Ureter (tissue), 1 donor: ENCODE results near the gene MPP2. TPM values are rescaled to one million over a fixed set of nuclear protein-coding genes. Genes with fewer than 3 reads are reported as not detected.
"Not testable (repeated sequence)": the region's sequence is repeated elsewhere in the genome, so short reads cannot be mapped to it uniquely, and the experiment has no call there.

ENCODE experiments used
- DNase-seq: peaks from one replicate; pipeline ENCODE4 v3.0.0-alpha.2; 2020; ENCODE audit warnings: low spot score
- total RNA-seq: library from RNA; stranded (reverse); gene quantifications from one replicate; pipeline ENCODE4 v1.2.4, GENCODE V29; 2023
- donor health status: DM: yes; HTN: yes; CAD: no.

The MPP2 gene
- total RNA-seq, 1 donor from 2014 or later = 9.8 TPM

- no peak for DNase-seq
Observed at GRCh38 chr17:43846963-43847371, 60.4 kb downstream of the MPP2 start, which contains the start of gene CD300LG. CD300LG (plus strand) TSS chr17:43847176; CDS start chr17:43847217, 41 bp downstream.

DNA sequence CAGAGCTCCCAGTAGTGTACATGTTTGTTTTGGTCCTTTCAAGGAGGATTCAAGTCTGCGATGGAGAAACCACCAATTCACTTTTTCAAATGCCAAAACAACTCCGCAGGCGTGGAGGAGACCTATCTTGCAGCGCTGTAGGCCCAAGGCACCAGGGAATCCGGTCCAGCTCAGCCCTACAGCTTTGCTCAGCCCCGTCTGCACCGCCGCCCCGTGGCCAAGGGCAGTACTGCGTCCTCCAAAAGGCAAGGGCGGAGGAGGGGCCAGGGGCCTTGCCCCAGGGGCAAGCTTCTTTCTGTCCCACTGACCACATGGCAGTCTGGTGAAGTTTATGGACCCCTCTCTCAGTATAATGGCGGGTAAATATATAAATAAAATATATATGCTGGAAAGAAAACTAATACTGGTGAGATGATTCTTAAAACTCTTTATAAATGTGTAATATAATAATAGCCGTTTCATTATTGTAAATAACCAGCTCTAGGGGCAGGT, 61.1 kb downstream of the MPP2 start:
- peak; percentile 87 for DNase-seq

- no peak for DNase-seq
Observed at GRCh38 chr17:43845766-43846165, 61.6 kb downstream of the MPP2 start.

DNA sequence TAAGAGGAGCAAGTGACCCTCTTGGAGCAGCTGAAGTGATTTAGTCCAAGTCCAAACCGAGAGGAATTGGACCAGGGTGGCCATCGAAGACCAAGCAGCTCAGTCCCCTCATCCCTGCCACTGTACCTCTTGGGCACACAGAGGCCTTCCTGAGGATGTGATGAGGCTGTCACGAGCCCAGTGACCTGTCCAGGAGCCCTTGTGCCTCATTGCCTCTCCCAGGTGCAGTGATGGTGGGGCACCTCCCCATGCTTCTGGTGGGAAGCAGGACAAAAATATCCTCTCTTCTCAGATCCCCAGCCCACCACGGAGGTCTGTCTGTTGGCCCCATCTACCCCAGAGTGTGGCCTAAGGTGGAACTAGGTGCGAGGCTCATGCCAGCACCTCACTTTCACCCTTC, 63.1 kb downstream of the MPP2 start:
- DNase-seq = no peak

- DNase-seq = no peak
Observed at GRCh38 chr17:43842975-43843325, 64.4 kb downstream of the MPP2 start.

DNA sequence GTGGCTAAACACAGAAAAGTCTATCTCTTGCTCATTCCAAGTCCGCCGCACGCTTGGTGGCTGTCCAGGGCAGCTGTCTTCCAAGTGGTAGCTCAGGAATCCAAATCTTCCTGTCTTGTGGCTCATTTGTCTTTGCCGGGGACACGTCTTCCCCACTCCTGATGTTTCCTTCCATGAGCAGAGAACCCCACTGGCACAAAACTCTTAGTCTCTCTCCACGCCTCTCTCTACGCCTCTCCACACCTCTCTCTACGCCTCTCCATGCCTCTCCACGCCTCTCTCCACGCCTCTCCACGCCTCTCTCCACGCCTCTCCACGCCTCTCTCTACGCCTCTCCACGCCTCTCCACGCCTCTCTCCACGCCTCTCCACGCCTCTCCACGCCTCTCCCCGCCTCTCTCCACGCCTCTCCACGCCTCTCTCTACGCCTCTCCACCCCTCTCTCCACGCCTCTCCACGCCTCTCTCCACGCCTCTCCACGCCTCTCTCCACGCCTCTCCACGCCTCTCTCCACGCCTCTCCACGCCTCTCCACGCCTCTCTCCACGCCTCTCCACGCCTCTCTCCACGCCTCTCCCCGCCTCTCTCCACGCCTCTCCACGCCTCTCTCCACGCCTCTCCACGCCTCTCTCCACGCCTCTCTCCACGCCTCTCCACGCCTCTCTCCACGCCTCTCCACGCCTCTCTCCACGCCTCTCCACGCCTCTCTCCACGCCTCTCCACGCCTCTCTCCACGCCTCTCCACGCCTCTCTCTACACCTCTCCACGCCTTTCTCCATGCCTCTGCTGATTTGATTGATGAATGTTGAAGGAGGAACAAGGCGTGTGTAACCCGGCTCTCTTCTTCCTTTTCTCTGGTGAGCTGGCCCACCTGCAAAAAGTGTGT, 65.0 kb downstream of the MPP2 start:
- DNase-seq = not testable (repeated sequence)

DNA sequence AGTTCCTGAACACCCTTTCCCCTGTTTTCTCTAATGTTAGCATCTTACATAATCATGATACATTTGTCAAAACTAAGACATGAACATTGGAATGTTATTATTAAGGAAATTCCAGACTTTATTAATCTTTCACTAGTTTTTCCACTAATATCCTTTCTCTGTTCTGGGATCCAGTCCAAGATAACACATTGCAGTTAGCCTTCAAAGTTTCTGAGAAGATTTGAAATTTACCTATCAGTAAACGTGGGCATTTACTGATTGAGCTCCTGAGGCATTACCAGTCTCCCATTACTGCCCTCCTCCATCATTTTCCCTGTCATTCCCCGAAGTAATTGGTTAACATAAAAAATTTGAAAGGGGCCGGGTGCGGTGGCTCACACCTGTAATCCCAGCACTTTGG, 66.1 kb downstream of the MPP2 start:
- no peak for DNase-seq

GRCh38 chr17:43840814-43841213, 66.5 kb downstream of the MPP2 start:
- DNase-seq = no peak

DNA sequence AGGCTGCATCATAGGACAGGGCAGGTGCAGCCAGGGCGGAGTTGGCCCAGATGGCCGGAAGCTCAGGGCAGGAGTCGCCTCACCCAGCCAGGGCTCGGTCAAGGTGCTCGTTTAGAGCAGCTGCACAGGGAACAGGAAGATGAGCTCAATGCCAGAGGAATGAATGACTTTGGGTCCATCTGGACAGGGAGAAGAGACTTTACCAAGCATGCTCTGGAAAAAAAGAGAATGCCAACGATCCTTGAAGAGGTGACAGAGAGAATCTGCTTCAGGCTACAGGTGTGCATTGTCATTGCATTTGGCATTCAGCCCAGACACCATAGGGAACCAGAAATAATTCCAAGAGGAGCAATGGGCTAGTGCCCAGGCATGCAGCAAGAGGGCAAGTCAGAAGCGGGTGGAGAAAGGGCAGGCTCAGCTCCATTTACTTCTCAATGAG, 67.6 kb downstream of the MPP2 start:
- no peak for DNase-seq

DNA sequence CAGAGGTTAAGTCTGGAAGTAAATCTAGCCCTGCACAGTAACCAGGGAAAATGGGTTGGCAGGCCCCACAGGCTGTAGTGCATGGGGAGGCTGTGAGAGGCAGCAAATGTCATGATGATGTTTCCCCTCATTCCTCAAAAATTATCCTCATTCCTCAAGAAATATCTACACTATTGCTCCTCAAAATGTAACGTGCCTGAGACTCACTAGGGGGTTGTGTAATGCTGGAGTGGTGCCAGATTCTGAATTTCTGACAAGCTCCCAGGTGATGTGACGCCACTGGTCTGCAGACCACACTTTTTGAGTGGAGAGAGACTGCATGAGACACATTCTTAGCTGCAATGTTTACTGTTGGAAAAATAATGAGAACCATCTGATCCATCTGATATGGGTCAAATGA, 73.2 kb downstream of the MPP2 start:
- DNase-seq = no peak

GRCh38 chr17:43832976-43833829, 74.1 kb downstream of the MPP2 start, which contains the start of gene MPP3:
MPP3 (minus strand) TSS chr17:43833146; CDS start chr17:43831906, 1,240 bp downstream.
- DNase-seq = peak; percentile 51

GRCh38 chr17:43832168-43832975, 75.0 kb downstream of the MPP2 start:
- DNase-seq = no peak

- DNase-seq = no peak
Observed at GRCh38 chr17:43831633-43832032, 75.7 kb downstream of the MPP2 start.

DNA sequence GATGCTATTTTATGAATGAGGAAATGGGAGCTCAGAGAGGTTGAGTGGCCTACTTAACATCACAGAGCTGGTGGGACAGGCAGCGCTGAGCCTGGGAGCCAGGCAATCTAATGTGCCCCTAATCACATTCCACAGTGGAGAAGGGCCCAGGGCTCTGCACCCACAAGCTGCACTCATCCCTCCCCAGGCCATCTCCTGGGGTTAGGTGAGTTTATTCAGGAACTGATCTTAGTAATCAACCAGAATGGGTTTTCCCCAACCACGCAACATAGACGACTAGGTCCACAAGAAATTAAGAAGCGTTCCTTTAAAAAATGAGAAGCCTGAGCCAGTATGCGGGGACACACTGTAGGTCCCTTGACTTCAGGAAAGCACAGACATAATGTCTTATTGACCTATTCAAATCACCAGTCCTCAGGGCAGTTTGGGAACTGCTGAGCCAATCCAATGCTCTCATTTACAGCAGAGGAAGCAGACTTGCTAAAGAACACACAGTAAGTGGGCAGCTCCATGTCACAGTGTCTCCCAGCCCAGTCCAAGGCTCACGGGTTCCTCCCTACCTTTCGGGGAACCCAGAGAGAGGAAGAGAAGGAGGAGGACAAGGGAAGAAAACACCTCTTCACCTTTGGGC, 76.7 kb downstream of the MPP2 start:
- no peak for DNase-seq

DNA sequence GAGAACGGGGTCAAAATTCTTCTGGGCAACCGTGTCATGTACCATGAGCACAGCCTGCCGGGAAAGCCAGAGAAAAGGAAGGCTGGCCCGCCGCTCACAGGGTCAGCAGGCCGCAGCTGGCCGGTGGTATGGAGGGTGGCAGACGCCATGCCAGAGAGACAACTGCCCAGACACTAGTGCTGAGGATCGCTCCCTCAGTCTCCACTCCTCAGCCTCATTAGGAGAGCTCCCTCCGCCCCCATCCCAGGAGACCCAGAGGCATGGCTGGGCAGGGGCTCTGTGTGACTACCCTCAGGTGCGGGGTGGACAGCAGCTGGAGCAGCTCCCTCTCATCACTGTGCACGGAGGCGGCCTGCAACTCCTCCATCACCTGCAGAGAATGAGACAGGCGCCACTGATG, 77.6 kb downstream of the MPP2 start:
- no peak for DNase-seq

GRCh38 chr17:43827596-43827995, 79.7 kb downstream of the MPP2 start:
- DNase-seq = no peak

DNA sequence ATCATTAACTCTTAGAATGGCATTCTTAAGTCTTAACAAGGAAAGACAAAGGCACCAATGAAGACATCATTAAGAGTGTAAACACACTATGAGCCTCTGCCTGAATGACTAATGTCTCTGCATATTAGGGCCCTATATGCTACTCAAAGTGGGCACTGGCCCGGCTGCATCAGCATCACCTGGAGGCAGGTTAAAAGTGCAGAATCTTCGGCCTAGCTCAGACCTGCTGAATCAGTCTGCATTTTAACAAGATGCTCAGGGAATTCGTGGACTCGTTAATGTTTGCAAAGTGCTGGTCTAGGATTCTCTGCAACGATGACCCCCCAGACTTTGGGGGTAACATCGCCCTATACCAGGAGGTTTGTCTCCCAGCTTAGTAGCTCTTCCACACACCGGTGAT, 81.1 kb downstream of the MPP2 start:
- no peak for DNase-seq

DNA sequence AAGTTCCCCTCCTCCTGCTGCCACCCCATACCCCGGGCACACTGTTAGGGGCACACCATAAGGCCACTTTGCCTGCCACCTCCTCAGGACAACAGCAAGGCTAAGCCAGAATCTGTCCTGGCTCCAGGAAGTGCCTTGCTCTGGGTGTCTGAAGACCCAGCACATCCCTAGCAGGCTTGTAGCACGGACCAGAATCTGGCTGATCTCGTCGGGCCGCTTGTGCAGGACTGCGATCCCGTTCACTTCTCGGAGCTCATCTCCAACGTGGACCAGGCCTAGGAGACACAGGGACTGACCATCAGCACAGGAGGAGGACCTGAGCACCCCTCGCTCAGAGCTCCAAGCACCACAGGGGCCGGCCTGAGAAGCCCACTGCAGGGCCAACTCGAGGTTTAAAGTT, 81.8 kb downstream of the MPP2 start:
- DNase-seq = no peak
